BLaER1 (cell line): ENCODE results near the gene DUOXA2.
A peak's percentile ranks its signal among the peaks of the same experiment; 100 is the strongest.

Experiments used
- H3K27ac ChIP-seq: shearing (Covaris generic); formaldehyde crosslinking; 2 replicates; pipeline ENCODE4 v1.8.1; 2022
- H3K27me3 ChIP-seq: shearing (Covaris generic); formaldehyde crosslinking; 2 replicates; pipeline ENCODE4 v1.8.1; 2022
- H3K36me3 ChIP-seq: shearing (Covaris generic); formaldehyde crosslinking; 2 replicates; pipeline ENCODE4 v1.8.1; 2022
- H3K4me1 ChIP-seq: shearing (Covaris generic); formaldehyde crosslinking; 2 replicates; pipeline ENCODE4 v1.8.1; 2022
- H3K4me2 ChIP-seq: shearing (Covaris generic); formaldehyde crosslinking; 2 replicates; pipeline ENCODE4 v1.8.1; 2022
- H3K4me3 ChIP-seq: shearing (Covaris generic); formaldehyde crosslinking; 2 replicates; pipeline ENCODE4 v1.8.1; 2022
- H3K9ac ChIP-seq: shearing (Covaris generic); formaldehyde crosslinking; 2 replicates; pipeline ENCODE4 v1.8.1; 2022
- H3K9me3 ChIP-seq: shearing (Covaris generic); formaldehyde crosslinking; 2 replicates; pipeline ENCODE4 v1.8.1; 2022
- H4K20me1 ChIP-seq: shearing (Covaris generic); formaldehyde crosslinking; 2 replicates; pipeline ENCODE4 v1.8.1; 2022
- Cebpa-rat ChIP-seq: shearing (Covaris generic); IDR thresholded peaks from 2 replicates; pipeline ENCODE4 v1.8.1; 2022

Gene DUOXA2

DNA sequence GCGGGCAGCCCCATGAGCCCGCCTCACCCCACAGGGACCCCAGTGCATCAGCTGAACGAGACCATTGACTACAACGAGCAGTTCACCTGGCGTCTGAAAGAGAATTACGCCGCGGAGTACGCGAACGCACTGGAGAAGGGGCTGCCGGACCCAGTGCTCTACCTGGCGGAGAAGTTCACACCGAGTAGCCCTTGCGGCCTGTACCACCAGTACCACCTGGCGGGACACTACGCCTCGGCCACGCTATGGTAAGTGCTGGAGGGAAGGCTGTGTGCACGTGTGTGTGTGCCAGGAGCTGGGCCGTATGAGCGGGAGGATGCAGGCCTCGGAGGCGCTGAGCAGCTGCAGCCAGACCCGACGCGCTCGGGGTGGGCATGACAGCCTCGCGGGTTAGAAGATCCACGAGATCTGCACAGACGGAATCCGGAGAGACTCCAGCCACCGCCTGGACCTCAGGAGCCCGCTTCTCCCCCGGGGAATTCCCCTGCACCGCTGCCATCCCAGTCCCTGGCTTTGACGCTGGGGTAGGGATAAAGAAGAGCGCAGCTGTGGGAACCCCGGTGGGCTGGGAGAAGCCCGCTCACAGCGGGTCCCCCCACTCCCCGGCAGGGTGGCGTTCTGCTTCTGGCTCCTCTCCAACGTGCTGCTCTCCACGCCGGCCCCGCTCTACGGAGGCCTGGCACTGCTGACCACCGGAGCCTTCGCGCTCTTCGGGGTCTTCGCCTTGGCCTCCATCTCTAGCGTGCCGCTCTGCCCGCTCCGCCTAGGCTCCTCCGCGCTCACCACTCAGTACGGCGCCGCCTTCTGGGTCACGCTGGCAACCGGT lies 2.6 kb downstream of the DUOXA2 start:
- no peak for TF ChIP-seq Cebpa-rat
- Histone ChIP-seq H4K20me1 (no peaks in the 10 kb centered on the region), H3K4me1 (no peaks in the 10 kb centered on the region), H3K27ac (no peak overlapping the region), H3K4me3 (no peak overlapping the region), H3K4me2 (no peak overlapping the region), H3K9ac (no peak overlapping the region), H3K36me3 (no peaks in the 10 kb centered on the region), H3K9me3 (peaks cover 30% of the 10 kb centered on the region), H3K27me3 (peaks cover 63% of the 10 kb centered on the region)

DNA sequence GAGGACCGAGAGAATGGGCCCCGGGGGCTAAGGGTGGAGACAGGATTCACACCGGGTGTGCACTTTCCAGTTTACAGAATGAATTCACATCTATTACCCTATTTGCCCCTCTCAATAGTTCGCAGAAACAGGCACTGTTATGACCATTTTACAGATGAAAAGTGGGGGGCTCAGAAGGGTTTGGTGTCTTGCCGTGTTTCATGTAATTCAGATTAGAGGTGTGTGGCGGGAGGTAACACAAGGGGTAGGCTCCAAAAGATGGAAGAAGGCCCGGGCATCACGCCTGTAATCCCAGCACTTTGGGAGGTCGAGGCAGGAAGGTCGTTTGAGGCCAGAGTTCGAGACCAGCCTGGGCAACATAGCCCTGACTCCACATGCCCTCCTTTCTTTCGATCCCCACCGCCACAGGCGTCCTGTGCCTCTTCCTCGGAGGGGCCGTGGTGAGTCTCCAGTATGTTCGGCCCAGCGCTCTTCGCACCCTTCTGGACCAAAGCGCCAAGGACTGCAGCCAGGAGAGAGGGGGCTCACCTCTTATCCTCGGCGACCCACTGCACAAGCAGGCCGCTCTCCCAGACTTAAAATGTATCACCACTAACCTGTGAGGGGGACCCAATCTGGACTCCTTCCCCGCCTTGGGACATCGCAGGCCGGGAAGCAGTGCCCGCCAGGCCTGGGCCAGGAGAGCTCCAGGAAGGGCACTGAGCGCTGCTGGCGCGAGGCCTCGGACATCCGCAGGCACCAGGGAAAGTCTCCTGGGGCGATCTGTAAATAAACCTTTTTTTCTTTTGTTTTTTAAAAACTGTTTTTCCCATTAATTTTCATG lies 3.4 kb downstream of the DUOXA2 start:
- no peaks in the 10 kb centered on the region for H3K36me3 ChIP-seq
- no peaks in the 10 kb centered on the region for H3K4me1 ChIP-seq
- no peak overlapping the region for H3K27ac ChIP-seq
- H3K4me2 ChIP-seq, result peak overlapping the region; percentile 20; the same call in 1 of the 2 replicates
- H3K27me3 ChIP-seq, result peaks cover 55% of the 10 kb centered on the region
- peaks cover 22% of the 10 kb centered on the region for H3K9me3 ChIP-seq
- TF ChIP-seq Cebpa-rat, result no peak
- H3K9ac ChIP-seq, result no peak overlapping the region
- no peak overlapping the region for H3K4me3 ChIP-seq
- H4K20me1 ChIP-seq, result no peaks in the 10 kb centered on the region

DNA sequence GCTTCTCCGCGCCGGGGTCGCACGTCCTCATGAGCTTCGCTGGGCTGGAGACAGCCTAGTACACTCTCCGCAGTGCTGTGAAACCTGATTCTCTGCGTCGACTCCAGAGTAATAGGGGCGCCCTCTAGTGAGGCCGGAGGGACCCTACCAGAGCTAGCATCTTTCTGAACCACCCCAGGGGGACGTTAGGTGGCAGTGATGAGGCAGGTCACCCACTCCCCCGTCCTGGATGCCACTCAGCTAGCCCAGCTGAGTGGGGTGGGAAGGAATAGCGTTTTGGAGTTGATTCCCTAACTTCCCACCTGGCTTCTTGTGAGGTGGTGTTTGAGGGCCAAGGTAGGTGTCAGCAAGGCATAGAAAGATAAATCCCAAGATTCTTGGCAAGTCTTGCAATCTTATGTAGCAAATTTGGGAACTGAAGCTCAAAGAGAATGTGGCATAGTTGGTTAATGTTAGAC lies 4.0 kb downstream of the DUOXA2 start:
- peaks cover 48% of the 10 kb centered on the region for H3K27me3 ChIP-seq
- no peak overlapping the region for H3K9ac ChIP-seq
- H3K9me3 ChIP-seq, result peaks cover 16% of the 10 kb centered on the region
- H3K4me1 ChIP-seq, result no peaks in the 10 kb centered on the region
- H3K4me3 ChIP-seq, result no peak overlapping the region
- peak overlapping the region; percentile 20; the same call in 1 of the 2 replicates for H3K4me2 ChIP-seq
- no peaks in the 10 kb centered on the region for H3K36me3 ChIP-seq
- H3K27ac ChIP-seq, result no peak overlapping the region
- no peaks in the 10 kb centered on the region for H4K20me1 ChIP-seq
- no peak for TF ChIP-seq Cebpa-rat

DNA sequence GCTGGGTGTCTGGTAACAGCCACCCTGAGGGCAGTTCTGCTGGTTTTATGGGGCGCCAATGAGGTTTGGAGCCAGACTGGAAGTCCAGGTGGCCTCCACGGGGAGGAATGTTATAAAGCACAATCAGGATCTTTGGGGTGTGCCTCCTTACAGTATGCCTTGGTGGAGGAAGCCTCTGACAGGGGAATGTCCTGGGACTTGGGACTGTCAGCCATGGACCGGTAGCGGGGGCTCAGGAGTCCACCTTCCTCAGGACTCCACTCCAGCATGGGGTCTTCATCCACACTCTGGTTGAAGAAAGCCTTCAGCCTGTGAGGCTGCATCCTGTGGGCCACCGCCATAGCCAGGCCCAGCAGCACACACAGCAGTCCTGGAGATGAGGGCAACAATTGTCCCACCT lies 4.9 kb downstream of the DUOXA2 start:
- Histone ChIP-seq H4K20me1 (no peaks in the 10 kb centered on the region), H3K9ac (no peak overlapping the region), H3K4me3 (no peak overlapping the region), H3K9me3 (peaks cover 7% of the 10 kb centered on the region), H3K27me3 (peaks cover 40% of the 10 kb centered on the region), H3K27ac (no peak overlapping the region), H3K4me2 (no peak overlapping the region), H3K36me3 (no peaks in the 10 kb centered on the region), H3K4me1 (no peaks in the 10 kb centered on the region)
- no peak for TF ChIP-seq Cebpa-rat

DNA sequence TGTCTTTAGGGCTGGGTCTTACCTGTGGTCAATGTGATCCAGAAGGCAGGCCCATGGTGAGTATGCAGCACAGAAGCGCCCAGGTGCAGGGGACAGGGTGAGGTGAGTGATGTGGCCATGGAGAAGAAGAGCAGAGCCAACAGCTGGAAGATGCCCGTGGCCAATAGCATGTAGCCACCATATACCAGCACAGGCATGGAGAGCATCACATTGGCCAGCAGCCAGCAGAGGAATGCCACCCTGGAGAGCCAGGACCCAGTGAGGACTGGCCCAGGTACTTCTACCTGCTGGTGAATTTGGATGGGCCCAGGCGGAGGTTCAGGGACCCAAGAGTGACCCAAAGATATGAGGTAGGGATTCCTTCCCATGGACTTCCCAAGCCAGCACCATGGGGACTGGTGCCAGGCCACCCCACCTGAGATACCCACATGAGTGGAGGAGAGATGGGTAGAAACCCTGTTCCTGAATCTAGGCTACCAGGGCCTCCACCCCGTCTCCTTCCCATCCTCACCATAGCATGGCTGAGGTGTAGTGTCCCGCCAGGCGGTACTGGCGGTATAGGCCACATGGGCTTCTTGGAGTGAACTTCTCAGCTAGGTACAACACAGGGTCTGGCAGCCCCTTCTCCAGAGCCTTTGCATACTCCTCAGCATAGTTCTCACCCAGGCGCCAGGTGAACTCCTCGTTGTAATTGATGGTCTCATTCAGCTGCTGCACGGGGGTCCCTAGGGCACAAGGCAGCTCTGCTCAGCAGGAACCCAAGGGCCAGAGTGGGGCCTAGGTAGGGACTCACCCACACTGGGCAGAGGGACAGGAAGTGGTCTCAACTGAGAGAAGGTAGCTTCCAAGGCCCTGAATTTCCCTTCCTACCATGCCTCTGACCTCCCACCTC lies 6.2 kb downstream of the DUOXA2 start:
- Histone ChIP-seq H3K4me2 (no peak overlapping the region), H3K9me3 (no peaks in the 10 kb centered on the region), H3K4me1 (no peaks in the 10 kb centered on the region), H3K27ac (no peak overlapping the region), H3K27me3 (peaks cover 27% of the 10 kb centered on the region), H3K4me3 (no peak overlapping the region), H3K9ac (no peak overlapping the region), H4K20me1 (no peaks in the 10 kb centered on the region), H3K36me3 (no peaks in the 10 kb centered on the region)
- TF ChIP-seq Cebpa-rat, result no peak

DNA sequence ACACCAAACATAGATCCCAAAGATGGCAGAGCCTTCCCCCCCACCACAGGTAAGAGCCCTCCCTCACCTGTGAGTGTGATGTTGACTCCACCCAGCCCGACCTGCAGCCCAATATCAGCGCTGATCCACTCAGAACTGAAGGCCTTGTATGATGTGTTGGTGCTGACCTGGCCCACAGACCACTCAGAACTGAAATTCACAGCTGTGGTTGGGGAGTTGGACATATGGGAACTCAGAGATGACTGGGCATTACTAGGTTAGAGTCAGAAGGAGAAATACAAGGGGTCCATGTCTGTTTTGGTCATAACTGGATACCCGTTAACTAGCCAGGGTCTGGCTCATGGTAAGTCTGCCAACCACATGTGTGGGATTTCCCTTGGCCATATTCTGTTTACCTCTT lies 6.9 kb downstream of the DUOXA2 start:
- Histone ChIP-seq H3K27ac (no peak overlapping the region), H3K27me3 (peaks cover 20% of the 10 kb centered on the region), H3K4me2 (no peak overlapping the region)

DNA sequence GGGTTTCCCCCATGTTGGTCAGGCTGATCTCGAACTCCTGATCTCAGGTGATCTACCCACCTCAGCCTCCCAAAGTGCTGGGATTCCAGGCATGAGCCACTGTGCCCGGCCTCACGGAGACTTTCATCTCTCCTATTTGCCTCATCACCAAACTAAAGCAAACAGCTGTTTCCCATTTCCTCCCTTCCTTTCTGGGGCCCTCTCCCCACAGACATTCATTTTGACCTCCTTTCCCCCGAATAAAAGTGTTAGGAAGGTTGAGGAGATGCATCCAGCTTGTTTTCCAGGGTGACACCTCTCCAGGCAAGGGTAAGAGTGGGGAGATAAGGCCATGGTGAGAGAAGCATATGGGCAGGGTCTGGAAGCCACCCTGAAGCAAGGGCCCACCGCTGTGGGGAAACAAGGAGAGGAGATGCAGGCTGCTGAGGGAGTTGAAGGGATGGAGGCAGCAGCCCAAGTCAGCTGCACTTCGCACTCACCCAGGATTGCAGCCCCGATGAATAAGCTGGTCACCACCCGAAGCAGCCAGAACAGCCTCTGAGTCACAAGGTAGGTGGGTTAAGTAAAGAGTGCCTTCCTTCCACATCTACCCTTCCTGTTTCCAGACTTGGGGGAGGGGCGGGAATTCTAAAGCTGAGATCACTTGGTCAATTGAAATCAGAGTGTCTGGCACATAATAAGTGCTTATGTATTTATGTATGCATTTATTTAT lies 7.7 kb downstream of the DUOXA2 start:
- Histone ChIP-seq H3K27ac (no peak overlapping the region), H3K9ac (no peak overlapping the region), H3K36me3 (no peaks in the 10 kb centered on the region), H3K4me3 (no peak overlapping the region), H3K27me3 (peaks cover 11% of the 10 kb centered on the region), H3K4me2 (no peak overlapping the region), H3K4me1 (no peaks in the 10 kb centered on the region), H4K20me1 (no peaks in the 10 kb centered on the region), H3K9me3 (no peaks in the 10 kb centered on the region)
- no peak for TF ChIP-seq Cebpa-rat

More for the DNA sequence above, 6.9 kb downstream of the DUOXA2 start:
- H3K36me3 ChIP-seq, result no peaks in the 10 kb centered on the region
- H3K9ac ChIP-seq, result no peak overlapping the region
- no peaks in the 10 kb centered on the region for H3K9me3 ChIP-seq
- no peaks in the 10 kb centered on the region for H3K4me1 ChIP-seq
- no peaks in the 10 kb centered on the region for H4K20me1 ChIP-seq
- no peak overlapping the region for H3K4me3 ChIP-seq
- no peak for TF ChIP-seq Cebpa-rat

DNA sequence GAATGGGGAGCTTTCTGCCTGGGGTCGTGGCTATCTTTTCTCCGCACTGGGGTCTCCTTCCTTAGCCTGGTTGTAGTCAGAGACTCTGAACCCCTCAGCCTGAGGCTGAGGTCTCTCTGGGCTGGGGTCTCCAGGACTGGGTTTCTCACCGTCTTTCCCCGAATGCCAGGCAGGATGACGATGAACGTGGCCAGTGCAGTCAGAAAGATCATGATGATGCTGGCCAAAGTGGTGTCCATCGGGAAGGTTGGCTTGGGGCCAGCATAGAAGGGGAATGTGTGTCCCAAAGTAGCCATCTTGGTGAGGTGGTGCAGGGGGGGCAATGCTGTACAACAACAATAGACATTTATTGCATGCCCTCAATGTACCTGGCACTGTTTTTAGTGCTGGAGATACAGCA lies 8.6 kb downstream of the DUOXA2 start:
- Histone ChIP-seq H3K9ac (no peak overlapping the region), H3K9me3 (no peaks in the 10 kb centered on the region), H3K4me1 (no peaks in the 10 kb centered on the region), H3K4me3 (no peak overlapping the region), H3K27ac (no peak overlapping the region), H3K27me3 (peaks cover 3% of the 10 kb centered on the region), H3K36me3 (no peaks in the 10 kb centered on the region), H3K4me2 (no peak overlapping the region), H4K20me1 (no peaks in the 10 kb centered on the region)
- TF ChIP-seq Cebpa-rat, result no peak

DNA sequence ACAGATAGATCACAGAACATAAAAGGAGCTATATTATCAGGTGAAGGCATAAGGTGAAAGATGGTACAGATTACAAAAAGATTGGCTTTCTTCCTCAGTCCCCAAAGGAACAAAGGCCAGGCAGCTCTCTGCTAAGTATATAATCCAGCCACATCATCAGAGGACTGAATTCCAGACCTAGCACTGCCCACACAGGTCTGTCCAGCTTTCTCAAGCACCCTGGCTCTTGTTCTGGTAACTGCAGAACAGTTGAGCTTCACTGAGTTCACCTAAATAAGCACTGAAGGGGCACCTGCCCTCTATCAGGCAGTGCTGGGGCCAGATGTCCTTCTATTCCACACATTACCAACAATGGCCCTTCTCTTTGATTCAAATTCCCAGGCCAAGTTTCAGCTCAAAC lies 9.3 kb downstream of the DUOXA2 start:
- Histone ChIP-seq H4K20me1 (no peaks in the 10 kb centered on the region), H3K4me1 (no peaks in the 10 kb centered on the region), H3K27me3 (no peaks in the 10 kb centered on the region), H3K9me3 (no peaks in the 10 kb centered on the region), H3K27ac (no peak overlapping the region), H3K36me3 (no peaks in the 10 kb centered on the region), H3K9ac (no peak overlapping the region), H3K4me3 (no peak overlapping the region), H3K4me2 (no peak overlapping the region)
- no peak for TF ChIP-seq Cebpa-rat
